Measurements from ENCODE around the gene TTBK1.

The TTBK1 gene

GRCh38 chr6:43264599-43265145, 21.4 kb downstream of the TTBK1 start:
- no peak for DNase-seq (ENCODE audit: low read depth)
- no peak for TF ChIP-seq CTCF (conservative IDR thresholded peaks at IDR 0.05; ENCODE audit: low read depth, low read length)

GRCh38 chr6:43265564-43265963, 22.3 kb downstream of the TTBK1 start:
- TF ChIP-seq CTCF (conservative IDR thresholded peaks at IDR 0.05; ENCODE audit: low read depth, low read length): no peak
- no peak for DNase-seq (ENCODE audit: low read depth)
- H3K4me3 ChIP-seq (ENCODE audit: low read length): no peak overlapping the region

More at GRCh38 chr6:43264599-43265145, 21.4 kb downstream of the TTBK1 start:
- no peak overlapping the region for H3K4me3 ChIP-seq (ENCODE audit: low read length)

GRCh38 chr6:43267619-43268354, 24.5 kb downstream of the TTBK1 start:
- no peak for DNase-seq (ENCODE audit: low read depth)
- no peak for TF ChIP-seq CTCF (conservative IDR thresholded peaks at IDR 0.05; ENCODE audit: low read depth, low read length)
- no peak overlapping the region for H3K4me3 ChIP-seq (ENCODE audit: low read length)

GRCh38 chr6:43268355-43268700, 25.0 kb downstream of the TTBK1 start:
- TF ChIP-seq CTCF (conservative IDR thresholded peaks at IDR 0.05; ENCODE audit: low read depth, low read length): no peak
- no peak for DNase-seq (ENCODE audit: low read depth)
- no peak overlapping the region for H3K4me3 ChIP-seq (ENCODE audit: low read length)

- no peak overlapping the region for H3K4me3 ChIP-seq (ENCODE audit: low read length)
Measured at GRCh38 chr6:43268782-43269272, 25.5 kb downstream of the TTBK1 start.

GRCh38 chr6:43269273-43270007, 26.2 kb downstream of the TTBK1 start:
- TF ChIP-seq CTCF (conservative IDR thresholded peaks at IDR 0.05; ENCODE audit: low read depth, low read length): no peak
- H3K4me3 ChIP-seq (ENCODE audit: low read length): peak overlapping the region; percentile 37
- DNase-seq (ENCODE audit: low read depth): no peak

More at GRCh38 chr6:43268782-43269272, 25.5 kb downstream of the TTBK1 start:
- no peak for TF ChIP-seq CTCF (conservative IDR thresholded peaks at IDR 0.05; ENCODE audit: low read depth, low read length)
- no peak for DNase-seq (ENCODE audit: low read depth)

Data from retinal pigment epithelial cell (primary cell).